ENCODE results near the gene EXOC5.
A peak's percentile ranks its signal among the peaks of the same experiment; 100 is the strongest.

EXOC5 gene

GRCh38 chr14:57189070-57189469, 79.6 kb downstream of the EXOC5 start:
- H3K4me3 ChIP-seq (ENCODE audit: control insufficient read depth, low read depth, low read length) = no peak overlapping the region
- TF ChIP-seq CTCF (conservative IDR thresholded peaks at IDR 0.05; ENCODE audit: control insufficient read depth, insufficient read depth, low read depth, low read length) = peak; percentile 21
- DNase-seq (ENCODE audit: low read depth) = peak; percentile 46

GRCh38 chr14:57182760-57183503, 85.8 kb downstream of the EXOC5 start:
- TF ChIP-seq CTCF (conservative IDR thresholded peaks at IDR 0.05; ENCODE audit: control insufficient read depth, insufficient read depth, low read depth, low read length) = peak; percentile 42
- DNase-seq (ENCODE audit: low read depth) = peak; percentile 20
- H3K4me3 ChIP-seq (ENCODE audit: control insufficient read depth, low read depth, low read length) = no peak overlapping the region

GRCh38 chr14:57179273-57179672, 89.4 kb downstream of the EXOC5 start:
- no peak for TF ChIP-seq CTCF (conservative IDR thresholded peaks at IDR 0.05; ENCODE audit: control insufficient read depth, insufficient read depth, low read depth, low read length)
- DNase-seq (ENCODE audit: low read depth) = no peak
- H3K4me3 ChIP-seq (ENCODE audit: control insufficient read depth, low read depth, low read length) = no peak overlapping the region

GRCh38 chr14:57174466-57174865, 94.2 kb downstream of the EXOC5 start:
- no peak for TF ChIP-seq CTCF (conservative IDR thresholded peaks at IDR 0.05; ENCODE audit: control insufficient read depth, insufficient read depth, low read depth, low read length)
- no peak overlapping the region for H3K4me3 ChIP-seq (ENCODE audit: control insufficient read depth, low read depth, low read length)
- no peak for DNase-seq (ENCODE audit: low read depth)

- TF ChIP-seq CTCF (conservative IDR thresholded peaks at IDR 0.05; ENCODE audit: control insufficient read depth, insufficient read depth, low read depth, low read length) = no peak
- peak; percentile 0 for DNase-seq (ENCODE audit: low read depth)
Measured at GRCh38 chr14:57171903-57172302, 96.8 kb downstream of the EXOC5 start.

GRCh38 chr14:57171363-57171762, 97.3 kb downstream of the EXOC5 start:
- peak; percentile 1 for DNase-seq (ENCODE audit: low read depth)
- TF ChIP-seq CTCF (conservative IDR thresholded peaks at IDR 0.05; ENCODE audit: control insufficient read depth, insufficient read depth, low read depth, low read length) = no peak
- H3K4me3 ChIP-seq (ENCODE audit: control insufficient read depth, low read depth, low read length) = no peak overlapping the region

More at GRCh38 chr14:57171903-57172302, 96.8 kb downstream of the EXOC5 start:
- H3K4me3 ChIP-seq (ENCODE audit: control insufficient read depth, low read depth, low read length) = no peak overlapping the region

Data from fibroblast of mammary gland (primary cell).